ENCODE data around the gene SLC34A3.
A peak's percentile ranks its signal among the peaks of the same experiment; 100 is the strongest.

The SLC34A3 gene

GRCh38 chr9:137230705-137231371 is at the start of gene SLC34A3:
Gene SLC34A3 (plus strand): TSS chr9:137230901. CDS start chr9:137231703, 802 bp downstream.
- DNase-seq (ENCODE audit: low read depth in 1 of 2, low spot score in 1 of 2): no peak

GRCh38 chr9:137181680-137182079 is 49.0 kb upstream of the SLC34A3 start:
- DNase-seq (ENCODE audit: low read depth in 1 of 2, low spot score in 1 of 2): no peak

- DNase-seq (ENCODE audit: low read depth in 1 of 2, low spot score in 1 of 2): no peak
Observed at GRCh38 chr9:137182836-137183235, 47.9 kb upstream of the SLC34A3 start.

GRCh38 chr9:137183980-137184595 is 46.6 kb upstream of the SLC34A3 start:
- no peak for DNase-seq (ENCODE audit: low read depth in 1 of 2, low spot score in 1 of 2)

GRCh38 chr9:137184881-137185660 is 45.6 kb upstream of the SLC34A3 start:
- no peak for DNase-seq (ENCODE audit: low read depth in 1 of 2, low spot score in 1 of 2)

- DNase-seq (ENCODE audit: low read depth in 1 of 2, low spot score in 1 of 2): no peak
Observed at GRCh38 chr9:137185921-137186320, 44.8 kb upstream of the SLC34A3 start.

GRCh38 chr9:137186385-137186784 is 44.3 kb upstream of the SLC34A3 start:
- no peak for DNase-seq (ENCODE audit: low read depth in 1 of 2, low spot score in 1 of 2)

GRCh38 chr9:137187386-137187785 is 43.3 kb upstream of the SLC34A3 start:
- DNase-seq (ENCODE audit: low read depth in 1 of 2, low spot score in 1 of 2): no peak

GRCh38 chr9:137188086-137188489 is 42.6 kb upstream of the SLC34A3 start:
- no peak for DNase-seq (ENCODE audit: low read depth in 1 of 2, low spot score in 1 of 2)

- DNase-seq (ENCODE audit: low read depth in 1 of 2, low spot score in 1 of 2): peak; percentile 86 to 93
Observed at GRCh38 chr9:137188490-137189296, 42.0 kb upstream of the SLC34A3 start, which contains the start of the genes ANAPC2 and SSNA1. Gene ANAPC2 (minus strand): TSS chr9:137188560. CDS start chr9:137188532, 28 bp downstream. Gene SSNA1 (plus strand): TSS chr9:137188676. CDS start chr9:137188727, 51 bp downstream.

- DNase-seq (ENCODE audit: low read depth in 1 of 2, low spot score in 1 of 2): no peak
Observed at GRCh38 chr9:137189297-137190295, 41.1 kb upstream of the SLC34A3 start.

GRCh38 chr9:137190315-137190856 is 40.3 kb upstream of the SLC34A3 start:
- no peak for DNase-seq (ENCODE audit: low read depth in 1 of 2, low spot score in 1 of 2)

GRCh38 chr9:137191245-137191644 is 39.5 kb upstream of the SLC34A3 start:
- DNase-seq (ENCODE audit: low read depth in 1 of 2, low spot score in 1 of 2): no peak

GRCh38 chr9:137191691-137192447 is 38.8 kb upstream of the SLC34A3 start:
- DNase-seq (ENCODE audit: low read depth in 1 of 2, low spot score in 1 of 2): no peak

GRCh38 chr9:137192448-137192780 is 38.3 kb upstream of the SLC34A3 start:
- no peak for DNase-seq (ENCODE audit: low read depth in 1 of 2, low spot score in 1 of 2)

GRCh38 chr9:137192859-137193258 is 37.8 kb upstream of the SLC34A3 start:
- DNase-seq (ENCODE audit: low read depth in 1 of 2, low spot score in 1 of 2): no peak

- DNase-seq (ENCODE audit: low read depth in 1 of 2, low spot score in 1 of 2): no peak
Observed at GRCh38 chr9:137193771-137194170, 36.9 kb upstream of the SLC34A3 start.

- no peak for DNase-seq (ENCODE audit: low read depth in 1 of 2, low spot score in 1 of 2)
Observed at GRCh38 chr9:137194388-137194787, 36.3 kb upstream of the SLC34A3 start.

- DNase-seq (ENCODE audit: low read depth in 1 of 2, low spot score in 1 of 2): no peak
Observed at GRCh38 chr9:137194909-137195308, 35.8 kb upstream of the SLC34A3 start.
